Stimulated activated CD8-positive, alpha-beta memory T cell treated with anti-CD3 and anti-CD28 coated beads, Interleukin-2, amount 100 ng/mL, for 48 hours (primary cell): ENCODE measurements around the gene CCT7.

ENCODE experiments used
- DNase-seq, 2 donors: peaks; one replicate each; pipeline ENCODE4 v3.0.0-alpha.2; 2020; ENCODE audit warnings: low read depth in 2 of 2

The CCT7 gene

DNA sequence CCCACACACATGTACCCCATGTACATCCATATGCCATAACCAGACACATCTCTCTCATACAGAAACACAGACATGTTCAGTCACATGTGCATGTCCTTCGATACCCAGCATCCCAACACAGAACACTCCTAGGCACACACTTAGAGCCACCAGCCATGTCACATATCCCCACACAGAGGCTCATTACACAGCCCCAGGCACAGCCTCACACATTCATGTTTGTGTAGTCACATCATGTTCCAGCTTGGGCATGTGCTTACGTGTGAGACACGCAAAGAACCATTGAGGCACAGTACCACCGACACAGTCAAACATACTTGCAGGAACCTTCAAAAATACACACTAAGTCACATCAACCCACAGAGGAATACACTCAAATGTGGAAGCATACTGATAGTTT, 32.9 kb downstream of the CCT7 start:
- no peak for DNase-seq

GRCh38 chr2:73268366-73268829, 34.3 kb downstream of the CCT7 start:
- no peak for DNase-seq

GRCh38 chr2:73268830-73269685, 35.0 kb downstream of the CCT7 start:
- peak; percentile 52 to 62 for DNase-seq

DNA sequence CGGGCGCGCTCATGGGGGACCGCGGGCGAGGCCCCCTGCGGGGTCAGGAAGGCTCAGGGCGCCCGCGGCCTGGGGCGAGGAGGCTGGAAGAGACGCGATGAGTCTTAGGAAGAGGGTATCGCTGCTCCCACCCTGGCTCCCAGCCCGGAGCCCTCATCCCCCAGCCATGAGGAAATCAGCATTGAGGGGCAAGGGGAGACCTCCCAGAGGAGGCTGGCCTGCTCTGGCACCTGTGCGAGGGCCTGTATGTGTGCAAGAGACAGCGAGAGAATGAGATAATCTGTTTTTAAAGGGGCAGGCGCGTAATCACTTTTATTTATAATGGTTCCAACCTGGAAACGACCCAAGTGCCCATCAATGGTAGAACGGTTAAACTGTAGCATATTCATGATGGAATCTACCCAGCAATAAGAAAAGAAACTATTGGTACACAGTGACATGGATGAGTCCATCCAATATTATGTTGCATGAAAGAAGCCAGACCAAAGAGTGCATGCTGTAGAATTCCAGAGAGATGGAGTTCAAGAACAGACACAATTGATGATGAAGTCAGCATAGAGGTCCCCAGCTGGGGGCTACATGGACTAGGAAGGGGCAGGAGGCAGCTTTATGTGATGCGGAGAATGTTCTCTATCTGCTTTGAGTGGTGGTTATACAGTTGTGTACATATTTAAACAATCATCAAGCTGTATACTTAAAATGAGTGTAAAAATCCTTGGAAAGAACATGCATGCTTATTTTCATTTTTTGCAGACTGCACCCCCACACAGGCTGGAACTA, 35.8 kb downstream of the CCT7 start:
- no peak for DNase-seq

- no peak for DNase-seq
Measured at GRCh38 chr2:73272270-73272669, 38.2 kb downstream of the CCT7 start.

GRCh38 chr2:73279852-73280251, 45.7 kb downstream of the CCT7 start:
- no peak for DNase-seq

- DNase-seq, result no peak
Measured at GRCh38 chr2:73281244-73281643, 47.1 kb downstream of the CCT7 start.

DNA sequence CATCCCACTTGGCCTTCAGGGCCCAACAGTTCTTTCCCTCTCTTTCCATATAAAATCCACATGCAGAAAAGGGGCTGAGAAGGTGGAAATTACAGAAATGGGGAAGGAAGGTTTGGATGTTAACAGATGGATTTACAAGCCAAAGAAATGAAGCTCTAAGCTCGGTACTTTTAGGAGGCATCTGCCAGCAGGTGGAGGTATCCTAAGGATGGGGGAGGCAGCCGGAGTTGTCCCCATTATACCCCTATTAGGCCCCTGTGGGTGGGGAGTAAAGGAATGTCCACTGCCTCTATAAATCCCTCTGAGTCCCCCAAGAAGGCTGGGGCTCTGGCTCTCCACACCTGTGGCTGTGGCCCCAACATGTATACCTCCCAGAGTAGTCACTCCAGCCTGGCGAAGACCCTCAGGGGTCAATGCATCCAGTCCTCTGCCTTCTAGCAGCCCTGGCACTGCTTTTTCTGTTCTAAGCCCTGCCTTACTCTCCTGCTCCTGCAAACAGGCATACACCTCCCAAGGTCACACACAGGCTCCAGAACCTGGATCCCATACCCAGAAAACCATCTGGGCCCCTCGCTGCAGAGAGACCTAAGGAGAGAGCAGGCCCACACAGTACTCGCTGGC, 48.9 kb downstream of the CCT7 start:
- no peak for DNase-seq

GRCh38 chr2:73283545-73284295, 49.6 kb downstream of the CCT7 start:
- no peak for DNase-seq

- DNase-seq, result peak; percentile 70 to 78
Measured at GRCh38 chr2:73284296-73285158, 50.4 kb downstream of the CCT7 start, which contains the start of gene FBXO41. FBXO41 (minus strand) TSS chr2:73284478; CDS start chr2:73269630, 14,848 bp downstream.

GRCh38 chr2:73285159-73285739, 51.1 kb downstream of the CCT7 start:
- DNase-seq, result no peak

DNA sequence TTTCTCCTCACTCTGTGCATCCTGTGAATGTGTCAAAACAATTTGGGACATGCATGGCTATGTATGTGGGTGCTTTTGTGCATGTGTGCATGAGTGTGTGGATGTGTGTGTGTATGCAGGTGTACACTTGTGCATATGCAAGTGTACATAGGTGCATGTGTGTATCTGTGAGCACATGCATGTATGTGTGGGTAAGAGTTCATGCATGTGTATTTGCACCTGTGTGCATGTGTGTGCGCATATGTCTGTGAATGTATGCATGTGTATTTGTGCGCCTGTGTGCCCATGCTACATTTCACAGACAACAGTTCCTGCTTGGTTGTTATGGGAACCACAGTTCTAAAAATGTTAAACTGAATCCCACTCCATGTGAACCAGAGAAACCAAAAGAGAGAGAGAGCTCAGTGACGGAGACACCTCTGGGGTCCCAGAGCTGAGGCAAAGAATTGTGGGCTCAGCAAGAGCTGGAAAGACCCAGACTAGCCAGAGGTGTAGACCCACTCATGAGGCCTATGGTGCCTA, 52.1 kb downstream of the CCT7 start:
- no peak for DNase-seq

- DNase-seq, result no peak
Measured at GRCh38 chr2:73289304-73289703, 55.2 kb downstream of the CCT7 start.

DNA sequence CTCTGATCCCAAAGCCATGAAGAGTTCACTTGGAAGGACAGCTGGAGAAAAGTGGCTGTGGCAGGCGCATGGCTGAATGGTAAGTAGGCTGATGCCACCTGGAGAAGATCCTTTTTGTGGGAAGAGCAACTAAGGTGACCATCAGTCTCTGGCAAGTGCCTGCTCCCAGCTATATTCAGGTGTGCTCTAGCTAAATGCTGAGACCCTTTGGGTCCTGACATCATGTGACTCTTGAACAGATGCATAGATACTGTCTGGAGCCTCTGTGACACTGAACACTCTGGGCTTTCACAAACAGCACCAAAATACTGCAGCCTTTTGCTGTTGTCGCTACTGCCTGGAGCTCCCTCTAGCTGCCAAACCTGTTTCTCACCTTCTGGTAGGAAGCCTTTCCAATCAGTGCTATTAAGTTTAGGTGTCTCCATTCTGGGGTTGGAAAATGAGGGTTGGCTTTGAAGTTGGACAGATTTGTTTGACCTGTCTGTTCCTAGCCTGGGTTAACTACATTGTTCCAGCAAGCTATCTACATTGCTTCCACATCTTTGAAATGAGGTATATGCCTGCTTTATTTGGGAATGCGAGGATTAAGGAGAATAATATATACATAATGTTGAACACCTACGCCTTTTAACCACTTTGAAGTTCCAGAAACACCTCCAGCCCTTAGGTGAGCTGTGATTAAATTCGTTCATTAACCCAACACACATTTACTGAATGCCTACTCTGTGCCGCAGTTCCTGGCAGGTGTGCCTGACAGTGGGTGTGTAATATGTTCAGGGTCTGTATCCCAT, 56.1 kb downstream of the CCT7 start:
- peak in 1 of 2 donors; percentile 28 for DNase-seq

DNA sequence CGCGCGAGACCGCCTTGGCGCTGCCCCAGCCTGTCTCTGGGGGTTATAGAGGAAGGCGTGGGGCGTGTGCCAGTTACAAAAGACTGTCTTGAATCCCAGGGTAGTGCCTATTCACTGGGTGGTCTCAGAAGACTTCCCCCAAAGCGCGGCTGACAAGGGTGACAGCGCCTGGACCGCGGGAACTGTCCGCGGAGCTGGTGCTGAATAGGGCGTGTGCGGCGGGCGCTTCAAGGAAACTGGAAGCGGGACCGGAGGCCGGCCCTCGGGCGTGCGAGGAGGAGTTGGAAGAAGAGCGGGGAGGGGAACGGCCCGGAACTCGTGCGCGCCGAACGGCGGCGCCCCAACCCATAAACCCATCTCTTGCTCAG, 57.0 kb downstream of the CCT7 start:
- peak; percentile 35 to 49 for DNase-seq

GRCh38 chr2:73291461-73292315, 57.6 kb downstream of the CCT7 start:
- DNase-seq, result no peak

GRCh38 chr2:73292316-73292905, 58.3 kb downstream of the CCT7 start:
- no peak for DNase-seq
